WTC11 (cell line): Measurements from ENCODE around the gene CENPB. TPM values are rescaled to one million over a fixed set of nuclear protein-coding genes. Genes with fewer than 3 reads are reported as not detected.

Experiments used
- CBFB ChIP-seq: sonication (generic); formaldehyde crosslinking; IDR thresholded peaks from 2 replicates; pipeline ENCODE4 v1.8.1; 2022; ENCODE audit warnings: mild to moderate bottlenecking, low read depth, missing genetic modification reagents
- CREB1 ChIP-seq: sonication (generic); formaldehyde crosslinking; IDR thresholded peaks from 2 replicates; pipeline ENCODE4 v1.8.0; 2023; ENCODE audit warnings: mild to moderate bottlenecking, missing genetic modification reagents
- E2F5 ChIP-seq: sonication (generic); formaldehyde crosslinking; IDR thresholded peaks from 2 replicates; pipeline ENCODE4 v1.8.1; 2022; ENCODE audit warnings: mild to moderate bottlenecking, moderate library complexity, missing genetic modification reagents
- EMX1 ChIP-seq: fragments of 250-450 bp; sonication (Bioruptor Pico); IDR thresholded peaks from 2 replicates; pipeline ENCODE4 v1.8.0; 2021; ENCODE audit warnings: mild to moderate bottlenecking
- GABPB1 ChIP-seq: sonication (generic); formaldehyde crosslinking; IDR thresholded peaks from 2 replicates; pipeline ENCODE4 v1.8.1; 2023; ENCODE audit warnings: mild to moderate bottlenecking, missing genetic modification reagents
- GTF2I ChIP-seq: fragments of 250-450 bp; sonication (Bioruptor Pico); conservative IDR thresholded peaks from 2 replicates; pipeline ENCODE4 v1.4.0; 2021; ENCODE audit warnings: mild to moderate bottlenecking
- HMGA2 ChIP-seq: fragments of 250-450 bp; sonication (Bioruptor Pico); IDR thresholded peaks from 2 replicates; pipeline ENCODE4 v1.4.0; 2021; ENCODE audit warnings: mild to moderate bottlenecking, moderate library complexity
- NFYB ChIP-seq: sonication (generic); formaldehyde crosslinking; conservative IDR thresholded peaks from 2 replicates; pipeline ENCODE4 v1.8.0; 2022; ENCODE audit warnings: low read depth, missing genetic modification reagents
- PRRX2 ChIP-seq: fragments of 250-450 bp; sonication (Bioruptor Pico); IDR thresholded peaks from 2 replicates; pipeline ENCODE4 v1.8.0; 2021; ENCODE audit warnings: mild to moderate bottlenecking
- RELA ChIP-seq: sonication (generic); formaldehyde crosslinking; IDR thresholded peaks from 2 replicates; pipeline ENCODE4 v1.8.1; 2022; ENCODE audit warnings: missing genetic modification reagents, mild to moderate bottlenecking, borderline replicate concordance
- RORB ChIP-seq: fragments of 250-450 bp; sonication (Bioruptor Pico); IDR thresholded peaks from 2 replicates; pipeline ENCODE4 v1.9.0; 2021; ENCODE audit warnings: mild to moderate bottlenecking
- SMAD3 ChIP-seq: sonication (generic); formaldehyde crosslinking; IDR thresholded peaks from 2 replicates; pipeline ENCODE4 v1.8.0; 2022; ENCODE audit warnings: missing genetic modification reagents, mild to moderate bottlenecking, borderline replicate concordance
- SMAD4 ChIP-seq: sonication (generic); formaldehyde crosslinking; IDR thresholded peaks from 2 replicates; pipeline ENCODE4 v1.8.0; 2022; ENCODE audit warnings: mild to moderate bottlenecking, missing genetic modification reagents
- TCF7 ChIP-seq: sonication (generic); formaldehyde crosslinking; IDR thresholded peaks from 2 replicates; pipeline ENCODE4 v1.8.0; 2022; ENCODE audit warnings: mild to moderate bottlenecking, low read depth, missing genetic modification reagents, moderate library complexity
- TEAD4 ChIP-seq: sonication (generic); formaldehyde crosslinking; IDR thresholded peaks from 2 replicates; pipeline ENCODE4 v1.8.0; 2022; ENCODE audit warnings: mild to moderate bottlenecking, missing genetic modification reagents
- USF1 ChIP-seq: sonication (generic); formaldehyde crosslinking; IDR thresholded peaks from 2 replicates; pipeline ENCODE4 v1.8.0; 2022; ENCODE audit warnings: mild to moderate bottlenecking, missing genetic modification reagents
- ZBTB21 ChIP-seq: sonication (generic); formaldehyde crosslinking; IDR thresholded peaks from 2 replicates; pipeline ENCODE4 v1.8.1; 2023; ENCODE audit warnings: mild to moderate bottlenecking, missing genetic modification reagents, borderline replicate concordance
- ZNF219 ChIP-seq: sonication (generic); formaldehyde crosslinking; IDR thresholded peaks from 2 replicates; pipeline ENCODE4 v1.8.0; 2023; ENCODE audit warnings: missing genetic modification reagents, mild to moderate bottlenecking, borderline replicate concordance
- ZNF317 ChIP-seq: sonication (generic); formaldehyde crosslinking; IDR thresholded peaks from 2 replicates; pipeline ENCODE4 v1.8.1; 2023; ENCODE audit warnings: low read depth, mild to moderate bottlenecking, moderate library complexity, missing genetic modification reagents, borderline replicate concordance
- total RNA-seq: library from RNA; stranded (reverse); gene quantifications from 3 replicates; pipeline ENCODE4 v1.2.3, GENCODE V29; 2021
- TF ChIP-seq, protein P1 (sequence below): sonication (generic); formaldehyde crosslinking; IDR thresholded peaks from 2 replicates; pipeline ENCODE4 v1.8.1; 2023; ENCODE audit warnings: mild to moderate bottlenecking, moderate library complexity, missing genetic modification reagents
- TF ChIP-seq, protein P2 (sequence below): fragments of 250-450 bp; sonication (Bioruptor Pico); IDR thresholded peaks from 2 replicates; pipeline ENCODE4 v1.9.0; 2021; ENCODE audit warnings: mild to moderate bottlenecking
- TF ChIP-seq, protein P3 (sequence below): sonication (generic); formaldehyde crosslinking; IDR thresholded peaks from 2 replicates; pipeline ENCODE4 v1.8.1; 2023; ENCODE audit warnings: mild to moderate bottlenecking, missing genetic modification reagents
- TF ChIP-seq, protein P4 (sequence below): fragments of 250-450 bp; sonication (Bioruptor Pico); IDR thresholded peaks from 2 replicates; pipeline ENCODE4 v2.1.2; 2022; ENCODE audit warnings: mild to moderate bottlenecking, moderate library complexity
- TF ChIP-seq, protein P5 (sequence below): sonication (generic); formaldehyde crosslinking; IDR thresholded peaks from 2 replicates; pipeline ENCODE4 v1.8.0; 2023; ENCODE audit warnings: mild to moderate bottlenecking, missing genetic modification reagents
- TF ChIP-seq, protein P6 (sequence below): fragments of 250-450 bp; sonication (Bioruptor Pico); conservative IDR thresholded peaks from 2 replicates; pipeline ENCODE4 v1.9.0; 2021; ENCODE audit warnings: mild to moderate bottlenecking

The CENPB gene
- total RNA-seq, 1 experiment from 2014 or later = 58.7 TPM

- TF ChIP-seq, protein P1, sequence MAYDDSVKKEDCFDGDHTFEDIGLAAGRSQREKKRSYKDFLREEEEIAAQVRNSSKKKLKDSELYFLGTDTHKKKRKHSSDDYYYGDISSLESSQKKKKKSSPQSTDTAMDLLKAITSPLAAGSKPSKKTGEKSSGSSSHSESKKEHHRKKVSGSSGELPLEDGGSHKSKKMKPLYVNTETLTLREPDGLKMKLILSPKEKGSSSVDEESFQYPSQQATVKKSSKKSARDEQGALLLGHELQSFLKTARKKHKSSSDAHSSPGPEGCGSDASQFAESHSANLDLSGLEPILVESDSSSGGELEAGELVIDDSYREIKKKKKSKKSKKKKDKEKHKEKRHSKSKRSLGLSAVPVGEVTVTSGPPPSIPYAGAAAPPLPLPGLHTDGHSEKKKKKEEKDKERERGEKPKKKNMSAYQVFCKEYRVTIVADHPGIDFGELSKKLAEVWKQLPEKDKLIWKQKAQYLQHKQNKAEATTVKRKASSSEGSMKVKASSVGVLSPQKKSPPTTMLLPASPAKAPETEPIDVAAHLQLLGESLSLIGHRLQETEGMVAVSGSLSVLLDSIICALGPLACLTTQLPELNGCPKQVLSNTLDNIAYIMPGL (CRISPR knock-in tag) = no peak
- TF ChIP-seq EMX1 (no peak), PRRX2 (CRISPR knock-in tag) (no peak), ZBTB21 (CRISPR knock-in tag) (no peak), ZNF219 (CRISPR knock-in tag) (no peak), RELA (CRISPR knock-in tag) (no peak), TCF7 (CRISPR knock-in tag) (no peak), USF1 (CRISPR knock-in tag) (no peak), ZNF317 (CRISPR knock-in tag) (no peak), SMAD3 (CRISPR knock-in tag) (0 out of 2 replicates have a peak, but pooled peaks have one; percentile 33), SMAD4 (CRISPR knock-in tag) (no peak), HMGA2 (CRISPR knock-in tag) (no peak), NFYB (no peak), E2F5 (CRISPR knock-in tag) (no peak), CBFB (CRISPR knock-in tag) (no peak), TEAD4 (CRISPR knock-in tag) (no peak), GABPB1 (CRISPR knock-in tag) (0 out of 2 replicates have a peak, but pooled peaks have one; percentile 22), CREB1 (CRISPR knock-in tag) (no peak), GTF2I (CRISPR knock-in tag) (no peak), RORB (CRISPR knock-in tag) (no peak)
- TF ChIP-seq, protein P2, sequence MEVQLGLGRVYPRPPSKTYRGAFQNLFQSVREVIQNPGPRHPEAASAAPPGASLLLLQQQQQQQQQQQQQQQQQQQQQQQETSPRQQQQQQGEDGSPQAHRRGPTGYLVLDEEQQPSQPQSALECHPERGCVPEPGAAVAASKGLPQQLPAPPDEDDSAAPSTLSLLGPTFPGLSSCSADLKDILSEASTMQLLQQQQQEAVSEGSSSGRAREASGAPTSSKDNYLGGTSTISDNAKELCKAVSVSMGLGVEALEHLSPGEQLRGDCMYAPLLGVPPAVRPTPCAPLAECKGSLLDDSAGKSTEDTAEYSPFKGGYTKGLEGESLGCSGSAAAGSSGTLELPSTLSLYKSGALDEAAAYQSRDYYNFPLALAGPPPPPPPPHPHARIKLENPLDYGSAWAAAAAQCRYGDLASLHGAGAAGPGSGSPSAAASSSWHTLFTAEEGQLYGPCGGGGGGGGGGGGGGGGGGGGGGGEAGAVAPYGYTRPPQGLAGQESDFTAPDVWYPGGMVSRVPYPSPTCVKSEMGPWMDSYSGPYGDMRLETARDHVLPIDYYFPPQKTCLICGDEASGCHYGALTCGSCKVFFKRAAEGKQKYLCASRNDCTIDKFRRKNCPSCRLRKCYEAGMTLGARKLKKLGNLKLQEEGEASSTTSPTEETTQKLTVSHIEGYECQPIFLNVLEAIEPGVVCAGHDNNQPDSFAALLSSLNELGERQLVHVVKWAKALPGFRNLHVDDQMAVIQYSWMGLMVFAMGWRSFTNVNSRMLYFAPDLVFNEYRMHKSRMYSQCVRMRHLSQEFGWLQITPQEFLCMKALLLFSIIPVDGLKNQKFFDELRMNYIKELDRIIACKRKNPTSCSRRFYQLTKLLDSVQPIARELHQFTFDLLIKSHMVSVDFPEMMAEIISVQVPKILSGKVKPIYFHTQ = no peak
- TF ChIP-seq, protein P3, sequence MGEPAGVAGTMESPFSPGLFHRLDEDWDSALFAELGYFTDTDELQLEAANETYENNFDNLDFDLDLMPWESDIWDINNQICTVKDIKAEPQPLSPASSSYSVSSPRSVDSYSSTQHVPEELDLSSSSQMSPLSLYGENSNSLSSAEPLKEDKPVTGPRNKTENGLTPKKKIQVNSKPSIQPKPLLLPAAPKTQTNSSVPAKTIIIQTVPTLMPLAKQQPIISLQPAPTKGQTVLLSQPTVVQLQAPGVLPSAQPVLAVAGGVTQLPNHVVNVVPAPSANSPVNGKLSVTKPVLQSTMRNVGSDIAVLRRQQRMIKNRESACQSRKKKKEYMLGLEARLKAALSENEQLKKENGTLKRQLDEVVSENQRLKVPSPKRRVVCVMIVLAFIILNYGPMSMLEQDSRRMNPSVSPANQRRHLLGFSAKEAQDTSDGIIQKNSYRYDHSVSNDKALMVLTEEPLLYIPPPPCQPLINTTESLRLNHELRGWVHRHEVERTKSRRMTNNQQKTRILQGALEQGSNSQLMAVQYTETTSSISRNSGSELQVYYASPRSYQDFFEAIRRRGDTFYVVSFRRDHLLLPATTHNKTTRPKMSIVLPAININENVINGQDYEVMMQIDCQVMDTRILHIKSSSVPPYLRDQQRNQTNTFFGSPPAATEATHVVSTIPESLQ (CRISPR knock-in tag) = no peak
- TF ChIP-seq, protein P4, sequence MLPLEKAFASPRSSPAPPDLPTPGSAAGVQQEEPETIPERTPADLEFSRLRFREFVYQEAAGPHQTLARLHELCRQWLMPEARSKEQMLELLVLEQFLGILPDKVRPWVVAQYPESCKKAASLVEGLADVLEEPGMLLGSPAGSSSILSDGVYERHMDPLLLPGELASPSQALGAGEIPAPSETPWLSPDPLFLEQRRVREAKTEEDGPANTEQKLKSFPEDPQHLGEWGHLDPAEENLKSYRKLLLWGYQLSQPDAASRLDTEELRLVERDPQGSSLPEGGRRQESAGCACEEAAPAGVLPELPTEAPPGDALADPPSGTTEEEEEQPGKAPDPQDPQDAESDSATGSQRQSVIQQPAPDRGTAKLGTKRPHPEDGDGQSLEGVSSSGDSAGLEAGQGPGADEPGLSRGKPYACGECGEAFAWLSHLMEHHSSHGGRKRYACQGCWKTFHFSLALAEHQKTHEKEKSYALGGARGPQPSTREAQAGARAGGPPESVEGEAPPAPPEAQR = no peak
- TF ChIP-seq, protein P5, sequence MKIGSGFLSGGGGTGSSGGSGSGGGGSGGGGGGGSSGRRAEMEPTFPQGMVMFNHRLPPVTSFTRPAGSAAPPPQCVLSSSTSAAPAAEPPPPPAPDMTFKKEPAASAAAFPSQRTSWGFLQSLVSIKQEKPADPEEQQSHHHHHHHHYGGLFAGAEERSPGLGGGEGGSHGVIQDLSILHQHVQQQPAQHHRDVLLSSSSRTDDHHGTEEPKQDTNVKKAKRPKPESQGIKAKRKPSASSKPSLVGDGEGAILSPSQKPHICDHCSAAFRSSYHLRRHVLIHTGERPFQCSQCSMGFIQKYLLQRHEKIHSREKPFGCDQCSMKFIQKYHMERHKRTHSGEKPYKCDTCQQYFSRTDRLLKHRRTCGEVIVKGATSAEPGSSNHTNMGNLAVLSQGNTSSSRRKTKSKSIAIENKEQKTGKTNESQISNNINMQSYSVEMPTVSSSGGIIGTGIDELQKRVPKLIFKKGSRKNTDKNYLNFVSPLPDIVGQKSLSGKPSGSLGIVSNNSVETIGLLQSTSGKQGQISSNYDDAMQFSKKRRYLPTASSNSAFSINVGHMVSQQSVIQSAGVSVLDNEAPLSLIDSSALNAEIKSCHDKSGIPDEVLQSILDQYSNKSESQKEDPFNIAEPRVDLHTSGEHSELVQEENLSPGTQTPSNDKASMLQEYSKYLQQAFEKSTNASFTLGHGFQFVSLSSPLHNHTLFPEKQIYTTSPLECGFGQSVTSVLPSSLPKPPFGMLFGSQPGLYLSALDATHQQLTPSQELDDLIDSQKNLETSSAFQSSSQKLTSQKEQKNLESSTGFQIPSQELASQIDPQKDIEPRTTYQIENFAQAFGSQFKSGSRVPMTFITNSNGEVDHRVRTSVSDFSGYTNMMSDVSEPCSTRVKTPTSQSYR = no peak
- TF ChIP-seq, protein P6, sequence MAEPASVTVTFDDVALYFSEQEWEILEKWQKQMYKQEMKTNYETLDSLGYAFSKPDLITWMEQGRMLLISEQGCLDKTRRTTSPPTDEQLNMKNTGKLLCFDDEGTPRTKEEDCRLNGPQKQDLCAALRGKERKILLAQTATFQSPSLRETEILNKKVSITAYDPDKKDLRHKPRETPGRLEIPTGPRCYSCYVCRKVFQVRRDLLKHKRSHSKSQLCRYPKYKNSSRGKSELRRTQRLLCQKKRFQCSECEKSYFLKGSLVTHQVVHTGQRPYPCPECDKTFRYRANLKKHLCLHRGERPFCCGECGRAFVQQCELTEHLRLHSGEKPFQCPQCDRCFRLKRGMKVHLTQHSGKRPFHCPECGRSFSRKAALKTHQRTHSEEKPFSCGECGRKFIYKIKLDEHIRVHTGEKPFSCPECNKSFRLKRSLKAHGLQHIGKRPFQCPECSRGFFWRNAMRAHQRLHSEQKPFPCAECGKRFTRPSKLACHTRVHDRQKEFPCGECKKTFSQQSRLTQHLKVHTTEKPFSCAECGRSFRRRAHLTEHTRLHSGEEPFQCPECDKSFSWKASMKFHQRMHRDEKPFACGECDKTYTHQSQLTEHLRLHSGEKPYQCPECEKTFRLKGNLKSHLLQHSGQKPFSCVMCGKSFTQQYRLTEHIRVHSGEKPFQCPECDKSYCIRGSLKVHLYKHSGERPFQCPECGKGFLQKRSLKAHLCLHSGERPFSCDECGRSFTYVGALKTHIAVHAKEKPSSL (CRISPR knock-in tag) = no peak
Observed at GRCh38 chr20:3786126-3786484, 435 bp downstream of the CENPB start (continued).
